HUES48 (cell line): Measurements from ENCODE around the gene LDLRAD4.

Source experiments
- H3K27ac ChIP-seq: one replicate; pipeline ENCODE4 v1.7.0; 2013; ENCODE audit warnings: low read depth, low read length, inconsistent platforms
- H3K27me3 ChIP-seq: 2 replicates; pipeline ENCODE4 v1.6.1; 2013; ENCODE audit warnings: mild to moderate bottlenecking, low read length; ENCODE audit not compliant: control insufficient read depth, insufficient read depth
- H3K36me3 ChIP-seq: 2 replicates; pipeline ENCODE4 v1.6.1; 2013; ENCODE audit warnings: low read length; ENCODE audit not compliant: control insufficient read depth, insufficient read depth
- H3K4me1 ChIP-seq: 2 replicates; pipeline ENCODE4 v1.6.1; 2013; ENCODE audit warnings: mild to moderate bottlenecking, low read length; ENCODE audit not compliant: control insufficient read depth, insufficient read depth
- H3K4me3 ChIP-seq: 2 replicates; pipeline ENCODE4 v1.5.1; 2013; ENCODE audit warnings: mild to moderate bottlenecking, low read depth, low read length
- H3K9ac ChIP-seq: 2 replicates; pipeline ENCODE4 v1.6.1; 2013; ENCODE audit warnings: mild to moderate bottlenecking, low read depth, low read length, moderate library complexity
- H3K9me3 ChIP-seq: 2 replicates; pipeline ENCODE4 v1.6.1; 2013; ENCODE audit warnings: low read length; ENCODE audit not compliant: control insufficient read depth, insufficient read depth

The LDLRAD4 gene

DNA sequence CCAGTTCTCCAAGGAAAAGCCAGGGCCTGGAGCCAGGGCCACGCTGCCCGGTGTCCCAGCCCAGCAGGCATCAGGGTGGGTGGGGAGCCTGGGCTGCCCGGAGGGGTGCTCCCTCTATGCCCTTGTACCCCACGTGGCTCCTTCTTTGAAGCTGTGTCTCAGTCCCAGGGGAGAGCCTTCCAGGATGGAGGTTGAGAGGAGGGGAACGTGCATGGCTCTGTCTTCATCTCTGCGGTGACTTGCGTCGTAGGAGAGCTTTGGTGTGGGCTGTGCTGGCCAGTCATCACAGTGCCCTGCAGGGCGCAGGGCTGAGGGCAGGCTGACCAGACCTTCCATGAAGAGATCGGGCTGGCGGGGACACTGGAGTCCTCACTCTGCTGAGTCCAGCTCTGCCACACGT lies 197.2 kb downstream of the LDLRAD4 start:
- no peaks in the 10 kb centered on the region for H3K36me3 ChIP-seq
- H3K27ac ChIP-seq: no peak overlapping the region
- no peaks in the 10 kb centered on the region for H3K27me3 ChIP-seq

DNA sequence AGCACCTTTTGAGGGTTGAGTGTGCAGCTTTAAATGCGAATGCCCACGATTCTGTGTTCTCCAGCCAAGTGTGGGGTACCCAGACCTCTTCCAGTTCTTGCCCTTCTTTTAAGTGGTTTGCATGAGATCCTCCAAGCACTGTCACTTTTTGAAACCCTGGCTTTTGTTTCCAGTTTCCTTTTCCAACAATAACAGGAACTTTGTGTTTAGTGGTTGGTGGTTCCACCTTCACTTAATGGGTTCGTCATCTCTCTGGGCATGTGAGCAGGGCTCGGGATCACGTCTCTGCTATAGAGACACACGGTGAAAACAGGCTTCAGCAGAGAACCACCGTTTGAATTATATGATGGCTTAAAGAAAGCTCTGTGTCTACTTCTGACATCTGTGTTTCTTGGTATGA lies 197.6 kb downstream of the LDLRAD4 start:
- H3K4me1 ChIP-seq: peaks cover 3% of the 10 kb centered on the region; the same call in 1 of the 2 replicates
- H3K9ac ChIP-seq: no peak overlapping the region
- H3K36me3 ChIP-seq: no peaks in the 10 kb centered on the region
- H3K9me3 ChIP-seq: no peaks in the 10 kb centered on the region
- no peak overlapping the region for H3K4me3 ChIP-seq
- H3K27me3 ChIP-seq: no peaks in the 10 kb centered on the region
- no peak overlapping the region for H3K27ac ChIP-seq

More for the DNA sequence above, 197.2 kb downstream of the LDLRAD4 start:
- Histone ChIP-seq H3K9ac (no peak overlapping the region), H3K9me3 (no peaks in the 10 kb centered on the region), H3K4me1 (peaks cover 3% of the 10 kb centered on the region; the same call in 1 of the 2 replicates), H3K4me3 (no peak overlapping the region)

DNA sequence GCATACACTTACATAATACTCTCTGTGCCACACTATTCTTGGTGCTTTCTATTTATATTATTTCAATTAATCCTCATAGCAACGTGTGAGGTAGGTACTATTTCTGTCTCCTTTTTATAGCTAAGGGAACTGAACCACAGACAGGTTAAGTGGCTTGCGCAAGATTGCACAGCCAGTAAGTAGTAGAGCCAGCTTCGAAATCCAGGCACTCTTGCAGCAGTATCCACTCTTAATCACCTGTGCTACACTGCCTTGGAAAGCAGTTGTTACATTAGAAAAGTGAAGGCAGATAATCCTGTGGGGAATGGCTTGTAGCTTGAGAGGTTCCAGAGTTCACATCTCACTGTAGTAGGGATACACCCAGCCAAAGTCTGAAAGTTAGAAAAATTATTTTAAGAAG lies 198.3 kb downstream of the LDLRAD4 start:
- Histone ChIP-seq H3K4me3 (no peak overlapping the region), H3K4me1 (peaks cover 3% of the 10 kb centered on the region; the same call in 1 of the 2 replicates), H3K27me3 (no peaks in the 10 kb centered on the region), H3K9me3 (no peaks in the 10 kb centered on the region), H3K36me3 (no peaks in the 10 kb centered on the region), H3K27ac (no peak overlapping the region), H3K9ac (no peak overlapping the region)

DNA sequence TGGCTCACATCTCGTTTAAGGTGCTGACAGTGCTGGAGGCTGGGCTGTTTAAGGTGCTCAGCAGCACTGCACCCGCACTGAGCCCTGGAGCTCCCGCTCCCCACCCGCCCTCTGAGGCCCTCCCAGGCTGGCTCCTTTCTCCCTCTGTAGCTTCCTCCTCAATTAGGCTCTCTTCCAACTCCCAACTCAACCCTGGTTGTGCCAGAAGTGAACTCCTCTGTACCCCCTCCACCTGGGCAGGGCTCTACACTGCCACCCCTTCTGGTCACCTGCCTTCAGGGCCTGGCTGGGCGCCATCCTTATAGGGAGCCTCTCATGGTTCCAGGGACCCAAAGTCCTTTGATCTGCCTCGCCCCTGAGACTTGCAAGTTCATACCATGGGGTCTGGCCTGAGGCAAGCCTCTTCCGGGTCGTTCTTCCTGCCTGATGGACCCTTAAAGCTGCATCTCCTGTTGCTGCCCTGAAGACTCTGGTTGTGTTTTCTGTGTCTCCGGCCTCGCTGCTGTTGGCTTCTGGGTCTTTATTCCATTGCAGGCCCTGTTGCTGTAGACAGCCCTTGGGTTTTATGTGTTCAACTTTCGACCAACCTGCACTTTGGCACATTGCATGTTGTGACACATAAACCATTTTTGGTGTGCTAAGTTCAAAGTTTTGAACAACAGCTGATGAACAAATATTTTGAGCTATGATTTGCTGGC lies 199.6 kb downstream of the LDLRAD4 start:
- Histone ChIP-seq H3K9ac (no peak overlapping the region), H3K27ac (no peak overlapping the region), H3K4me1 (peaks cover 3% of the 10 kb centered on the region; the same call in 1 of the 2 replicates)

DNA sequence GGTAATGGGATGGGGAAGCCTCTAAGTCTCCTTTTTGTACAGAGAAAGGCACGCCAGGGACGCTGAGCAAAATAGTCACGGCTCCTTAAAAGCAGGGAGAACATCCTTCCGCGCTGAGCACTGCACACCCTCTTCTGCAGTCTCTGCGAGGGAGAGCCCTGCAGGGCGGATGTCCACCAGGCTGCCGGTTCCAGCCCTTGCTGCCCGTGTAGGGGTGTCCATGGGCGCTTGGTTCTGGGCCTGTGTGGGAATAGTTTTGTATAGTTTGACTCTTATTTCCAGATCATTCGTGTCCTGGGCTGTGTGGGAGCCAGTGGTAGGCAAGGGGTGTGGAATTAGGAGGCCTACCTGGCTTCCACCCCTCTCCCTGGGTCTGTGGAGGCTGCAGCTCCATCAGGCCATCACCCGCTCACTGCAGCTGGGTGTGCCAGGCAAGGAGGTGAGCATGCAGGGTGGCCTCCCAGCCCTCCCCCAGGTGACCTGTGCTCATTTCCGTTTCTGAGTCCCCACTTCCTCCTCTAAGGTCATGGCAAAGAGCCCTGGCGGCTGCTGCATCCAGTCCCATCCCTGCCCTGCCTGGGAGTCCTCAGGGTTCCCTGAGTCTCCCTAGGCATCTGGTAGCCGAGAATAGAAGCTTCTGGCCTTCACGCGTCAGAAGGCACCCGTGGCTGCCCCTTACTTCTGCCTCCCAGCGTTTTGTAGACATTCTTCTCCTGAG lies 202.6 kb downstream of the LDLRAD4 start:
- Histone ChIP-seq H3K36me3 (no peaks in the 10 kb centered on the region), H3K9me3 (no peaks in the 10 kb centered on the region), H3K27ac (no peak overlapping the region), H3K4me3 (no peak overlapping the region), H3K4me1 (no peaks in the 10 kb centered on the region), H3K9ac (no peak overlapping the region), H3K27me3 (no peaks in the 10 kb centered on the region)

More for the DNA sequence above, 199.6 kb downstream of the LDLRAD4 start:
- Histone ChIP-seq H3K4me3 (no peak overlapping the region), H3K36me3 (no peaks in the 10 kb centered on the region), H3K27me3 (no peaks in the 10 kb centered on the region), H3K9me3 (no peaks in the 10 kb centered on the region)

DNA sequence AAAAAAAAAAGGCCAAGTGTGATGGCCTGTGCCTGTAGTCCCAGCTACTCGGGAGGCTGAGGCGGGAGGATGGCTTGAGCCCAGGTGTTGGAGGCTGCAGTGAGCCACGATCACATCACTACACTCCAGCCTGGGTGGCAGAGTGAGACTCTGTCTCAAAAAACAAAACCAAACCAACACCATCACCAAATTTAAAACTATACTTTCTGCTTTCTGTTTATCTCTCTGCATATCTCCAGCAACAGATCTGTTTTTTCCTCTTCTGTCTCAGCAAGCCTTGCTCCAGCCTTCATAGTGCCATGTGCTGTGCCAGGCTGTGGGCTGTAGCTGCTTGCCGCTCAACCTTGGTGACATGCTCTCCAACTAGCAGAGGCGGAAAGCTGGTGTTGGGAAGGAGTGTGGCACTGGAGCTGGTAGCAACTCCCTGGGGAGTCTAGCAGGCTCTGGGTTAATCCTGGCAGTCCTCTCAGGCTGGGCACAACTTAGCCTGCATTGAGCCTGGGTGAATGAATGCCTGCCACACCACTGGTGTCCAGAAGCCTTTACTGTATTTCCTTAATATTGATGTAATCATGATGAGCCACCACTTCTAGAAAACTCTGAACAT lies 204.1 kb downstream of the LDLRAD4 start:
- no peaks in the 10 kb centered on the region for H3K4me1 ChIP-seq
- no peak overlapping the region for H3K27ac ChIP-seq
- H3K9ac ChIP-seq: no peak overlapping the region
- H3K9me3 ChIP-seq: no peaks in the 10 kb centered on the region
- no peaks in the 10 kb centered on the region for H3K27me3 ChIP-seq
- H3K4me3 ChIP-seq: no peak overlapping the region
- H3K36me3 ChIP-seq: no peaks in the 10 kb centered on the region

DNA sequence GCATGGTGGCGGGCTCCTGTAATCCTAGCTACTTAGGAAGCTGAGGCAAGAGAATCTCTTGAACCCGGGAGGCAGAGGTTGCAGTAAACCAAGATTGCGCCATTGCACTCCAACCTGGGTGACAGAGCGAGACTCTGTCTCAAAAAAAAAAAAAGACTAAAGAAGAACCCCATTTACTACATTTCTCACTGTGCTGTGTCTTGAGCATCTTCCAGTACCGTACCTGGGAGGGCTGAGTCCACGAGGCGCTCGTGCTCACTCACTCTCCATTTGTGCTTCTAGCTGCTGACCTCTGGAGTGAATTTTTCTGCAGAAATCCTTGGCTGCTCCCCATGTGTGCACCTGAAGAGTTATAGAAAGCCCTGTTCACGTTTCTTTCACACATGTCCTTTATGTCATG lies 204.8 kb downstream of the LDLRAD4 start:
- H3K4me1 ChIP-seq: no peaks in the 10 kb centered on the region
- H3K4me3 ChIP-seq: no peak overlapping the region
- H3K9me3 ChIP-seq: no peaks in the 10 kb centered on the region
- no peak overlapping the region for H3K9ac ChIP-seq
- H3K36me3 ChIP-seq: no peaks in the 10 kb centered on the region
- H3K27ac ChIP-seq: no peak overlapping the region
- H3K27me3 ChIP-seq: no peaks in the 10 kb centered on the region

DNA sequence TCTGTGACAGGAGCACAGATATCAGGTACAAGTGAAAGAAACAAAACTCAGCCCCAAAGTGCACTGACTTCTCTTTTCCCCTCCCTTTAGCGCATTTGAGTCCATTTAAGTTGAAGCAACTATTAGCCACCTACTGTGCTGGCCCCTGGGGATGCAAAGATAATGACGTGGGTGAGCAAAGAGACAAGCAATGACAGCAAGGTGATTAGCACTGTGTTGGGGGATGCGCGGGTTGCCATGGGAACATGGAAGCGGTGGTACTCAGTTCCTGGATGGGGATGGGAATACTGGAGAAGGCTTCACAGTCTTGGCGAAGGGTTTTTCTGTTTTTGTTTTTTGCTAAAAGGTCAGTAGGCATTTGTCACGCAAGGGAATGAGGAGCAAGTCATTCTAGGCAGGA lies 205.8 kb downstream of the LDLRAD4 start:
- no peak overlapping the region for H3K9ac ChIP-seq
- H3K4me3 ChIP-seq: no peak overlapping the region
- no peaks in the 10 kb centered on the region for H3K9me3 ChIP-seq
- no peaks in the 10 kb centered on the region for H3K36me3 ChIP-seq
- no peaks in the 10 kb centered on the region for H3K27me3 ChIP-seq
- H3K4me1 ChIP-seq: no peaks in the 10 kb centered on the region
- no peak overlapping the region for H3K27ac ChIP-seq

DNA sequence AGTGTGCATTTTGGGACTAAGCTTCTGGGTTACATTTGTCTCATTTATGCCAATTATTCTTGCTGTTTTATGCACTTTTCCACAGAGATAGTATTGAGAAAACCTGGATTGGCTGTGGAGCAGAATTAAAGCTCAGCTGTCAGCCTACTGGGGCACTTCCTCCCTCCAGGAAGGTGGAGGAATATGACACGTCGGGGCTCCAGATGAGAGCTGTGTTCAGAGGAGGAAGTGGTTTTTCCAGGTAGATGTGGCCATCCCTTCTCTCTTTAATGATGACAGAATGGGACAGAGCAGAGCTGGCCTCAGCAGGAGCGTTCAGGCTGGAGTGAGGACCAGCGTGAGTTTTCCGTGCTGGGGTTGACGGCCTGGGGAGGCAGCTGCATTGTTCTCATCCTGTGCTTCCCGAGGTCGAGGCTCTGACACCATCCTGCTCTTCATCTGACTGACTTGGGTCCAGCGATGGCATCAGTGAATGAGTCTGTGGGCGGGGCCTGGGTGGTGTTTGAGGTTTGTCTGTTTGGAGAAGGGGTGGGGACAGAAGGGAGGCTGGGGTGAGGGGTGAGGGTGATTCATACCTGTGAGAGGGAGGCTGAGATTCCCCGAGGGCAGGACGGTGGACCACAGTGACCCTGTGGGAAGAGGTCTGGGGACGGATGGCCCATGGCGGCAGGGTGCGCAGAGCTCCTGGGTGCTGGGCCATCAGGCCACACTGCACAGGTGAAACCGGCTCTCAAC lies 207.0 kb downstream of the LDLRAD4 start:
- no peak overlapping the region for H3K4me3 ChIP-seq
- H3K9ac ChIP-seq: no peak overlapping the region
- H3K27ac ChIP-seq: no peak overlapping the region
- H3K27me3 ChIP-seq: no peaks in the 10 kb centered on the region
- peaks cover 6% of the 10 kb centered on the region; the same call in 1 of the 2 replicates for H3K4me1 ChIP-seq
- H3K36me3 ChIP-seq: no peaks in the 10 kb centered on the region
- H3K9me3 ChIP-seq: no peaks in the 10 kb centered on the region

DNA sequence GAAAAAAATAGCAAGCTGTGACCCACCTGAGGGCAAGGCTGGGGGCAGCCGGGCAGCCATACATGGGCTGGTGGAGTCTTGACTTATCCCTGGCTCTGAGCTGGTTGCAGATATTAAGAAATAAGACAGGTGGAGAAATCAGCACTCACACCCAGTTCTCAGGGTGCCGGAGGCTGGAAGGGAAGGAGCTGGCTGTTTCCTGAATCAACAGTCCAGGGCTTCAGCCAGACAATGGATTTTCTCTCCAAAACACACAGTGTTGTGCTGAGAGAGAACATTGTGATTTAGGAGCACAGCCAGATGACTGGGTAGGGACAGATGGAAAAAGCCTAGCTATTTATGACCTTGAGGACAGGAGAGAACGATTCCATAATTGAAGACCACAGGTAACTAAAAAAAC lies 208.8 kb downstream of the LDLRAD4 start:
- no peak overlapping the region for H3K27ac ChIP-seq
- no peaks in the 10 kb centered on the region for H3K27me3 ChIP-seq
- H3K36me3 ChIP-seq: no peaks in the 10 kb centered on the region
- no peak overlapping the region for H3K9ac ChIP-seq
- H3K9me3 ChIP-seq: no peaks in the 10 kb centered on the region
- H3K4me1 ChIP-seq: peaks cover 9% of the 10 kb centered on the region
- H3K4me3 ChIP-seq: no peak overlapping the region
